GM21576 (cell line): ENCODE measurements around the gene UVRAG.
"Not testable (repeated sequence)": the region's sequence is repeated elsewhere in the genome, so short reads cannot be mapped to it uniquely, and the experiment has no call there.

Experiments used
- ATAC-seq: cut with Tn5 transposase; IDR thresholded peaks from one replicate; pipeline ENCODE4 v1.9.1; 2021; ENCODE audit warnings: mild to moderate bottlenecking, moderate library complexity; ENCODE audit not compliant: unreplicated experiment

UVRAG gene

DNA sequence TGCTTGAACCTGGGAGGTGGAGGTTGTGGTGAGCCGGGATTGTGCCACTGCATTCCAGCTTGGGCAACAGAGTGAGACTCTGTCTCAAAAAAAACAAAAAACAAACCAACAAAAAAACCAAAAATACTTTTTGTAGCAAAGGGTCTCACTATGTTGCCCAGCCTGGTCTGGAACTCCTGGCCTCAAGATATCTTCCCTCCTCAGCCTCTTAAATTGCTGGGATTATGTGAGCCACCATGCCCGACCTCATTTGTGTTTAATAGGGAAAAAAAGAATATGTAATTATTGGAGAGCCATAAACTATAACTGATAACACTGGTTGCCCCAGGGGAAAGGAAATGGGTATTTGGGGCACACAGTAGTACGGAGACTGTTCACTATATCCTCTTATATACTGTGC lies 19.7 kb downstream of the UVRAG start:
- no peak for ATAC-seq

GRCh38 chr11:75836417-75836816 lies 21.4 kb downstream of the UVRAG start:
- no peak for ATAC-seq

DNA sequence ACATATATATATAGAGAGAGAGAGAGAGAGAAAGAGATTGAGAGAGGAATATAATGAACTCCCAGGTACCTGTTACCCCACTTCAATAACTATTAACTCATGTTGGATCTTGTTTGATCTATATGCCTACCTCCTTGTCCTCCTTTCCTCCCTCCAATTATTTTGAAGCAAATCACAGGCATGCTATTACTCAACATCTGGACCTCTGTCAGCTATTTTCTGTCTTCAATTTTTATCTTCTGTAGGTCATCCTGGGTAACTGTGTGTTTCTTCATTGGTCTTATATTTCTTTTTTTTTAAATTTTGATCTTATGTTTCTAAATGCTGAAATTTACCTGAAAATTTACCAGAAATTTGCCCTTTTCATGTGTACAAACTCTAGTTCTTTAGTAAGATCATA lies 24.8 kb downstream of the UVRAG start:
- no peak for ATAC-seq

DNA sequence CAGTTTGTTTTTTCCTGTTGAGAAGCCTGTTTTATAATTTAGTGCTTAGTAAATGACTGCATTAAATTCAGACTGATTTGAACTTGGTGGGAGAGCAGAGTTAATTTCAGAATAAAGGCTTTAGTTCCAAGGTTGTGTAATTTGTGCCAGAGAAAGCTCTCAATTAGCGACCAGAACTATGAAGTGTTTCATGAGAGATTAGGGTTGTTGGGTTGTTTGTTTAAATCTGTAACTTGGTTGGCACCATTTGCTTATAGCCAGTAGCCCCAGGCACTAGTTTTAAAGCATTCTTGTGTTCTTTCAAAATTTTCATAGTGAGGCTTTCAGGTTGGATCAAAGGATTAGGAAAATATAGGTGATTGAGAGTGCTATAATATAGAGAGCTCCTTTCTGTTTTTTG lies 25.5 kb downstream of the UVRAG start:
- ATAC-seq: no peak

GRCh38 chr11:75841739-75842138 lies 26.7 kb downstream of the UVRAG start:
- ATAC-seq: no peak

DNA sequence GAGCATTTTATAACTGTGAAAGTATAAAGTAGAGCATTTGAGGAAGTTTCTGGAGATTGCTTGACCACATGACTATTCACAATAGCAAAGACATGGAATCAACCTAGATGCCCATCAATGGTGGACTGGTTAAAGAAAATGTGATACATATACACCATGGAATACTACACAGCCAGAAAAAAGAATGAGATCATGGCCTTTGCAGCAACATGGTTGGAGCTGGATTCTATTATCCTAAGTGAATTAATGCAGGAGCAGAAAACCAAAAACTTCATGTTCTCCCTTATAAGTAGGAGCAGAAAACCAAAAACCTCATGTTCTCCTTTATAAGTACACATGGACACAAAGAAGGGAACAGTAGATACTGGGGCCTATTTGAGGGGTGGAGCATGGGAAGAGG lies 30.3 kb downstream of the UVRAG start:
- ATAC-seq: no peak

GRCh38 chr11:75849894-75850293 lies 34.9 kb downstream of the UVRAG start:
- ATAC-seq: no peak

DNA sequence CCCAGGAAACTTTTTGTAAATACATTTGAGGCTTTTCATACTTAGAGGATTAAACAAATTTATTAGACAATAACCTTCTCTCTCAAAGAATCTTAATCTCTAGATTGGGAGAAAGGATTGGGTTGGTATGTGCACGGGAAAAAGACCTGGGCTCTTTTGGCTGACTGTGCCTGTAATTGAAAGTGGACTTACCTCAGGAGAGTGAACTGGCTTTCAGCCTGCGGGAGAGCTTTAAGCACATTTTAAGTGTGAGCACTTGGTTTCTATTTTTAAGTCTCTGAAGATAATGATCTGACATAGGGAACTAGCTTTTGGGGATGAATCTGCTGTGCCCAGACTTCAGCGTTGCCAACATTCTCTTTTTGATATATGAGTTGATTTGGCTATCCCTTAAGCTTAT lies 35.8 kb downstream of the UVRAG start:
- ATAC-seq: no peak

- no peak for ATAC-seq
Measured at GRCh38 chr11:75851203-75851602, 36.2 kb downstream of the UVRAG start.

DNA sequence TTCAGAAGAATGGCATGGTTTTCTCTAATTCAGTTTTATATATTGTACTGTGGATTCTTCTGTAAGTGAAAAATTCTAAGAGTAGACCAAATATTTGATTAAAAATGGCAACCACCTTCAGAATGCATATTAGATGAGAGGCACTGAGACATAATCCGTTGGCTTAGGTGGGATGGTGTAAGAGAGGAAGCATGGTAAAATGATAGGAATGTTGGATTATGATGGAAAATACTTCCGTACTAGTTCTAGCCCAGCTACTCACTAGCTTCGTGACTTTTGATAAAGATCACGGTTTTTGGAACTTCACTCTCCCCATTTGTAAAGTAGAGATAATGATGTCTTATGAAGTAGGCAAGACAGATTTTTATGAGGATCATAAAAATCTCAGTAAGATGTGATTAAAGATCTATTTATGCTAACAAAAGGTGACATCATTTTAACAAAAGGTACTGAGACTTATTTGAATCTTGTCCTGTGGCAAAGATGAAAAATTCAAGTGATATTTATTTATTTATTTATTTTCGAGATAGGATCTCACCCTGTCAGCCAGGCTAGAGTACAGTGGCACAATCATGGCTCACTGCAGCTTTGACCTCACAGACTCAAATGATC lies 37.5 kb downstream of the UVRAG start:
- no peak for ATAC-seq

DNA sequence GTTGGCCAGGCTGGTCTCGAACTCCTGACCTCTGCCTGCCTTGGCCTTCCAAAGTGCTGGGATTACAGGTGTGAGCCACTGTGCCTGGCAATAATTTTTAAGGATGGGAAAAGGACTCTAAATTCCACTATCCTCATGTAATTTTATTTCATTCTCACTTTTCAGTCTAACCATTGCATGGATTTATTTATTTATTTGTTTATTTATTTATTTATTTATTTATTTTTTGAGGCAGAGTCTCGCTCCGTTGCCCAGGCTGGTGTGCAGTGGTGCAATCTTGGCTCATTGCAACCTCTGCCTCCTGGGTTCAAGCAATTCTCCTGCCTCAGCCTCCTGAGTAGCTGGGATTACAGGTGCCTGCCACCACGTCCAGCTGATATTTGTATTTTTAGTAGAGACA lies 38.6 kb downstream of the UVRAG start:
- ATAC-seq: not testable (repeated sequence)

DNA sequence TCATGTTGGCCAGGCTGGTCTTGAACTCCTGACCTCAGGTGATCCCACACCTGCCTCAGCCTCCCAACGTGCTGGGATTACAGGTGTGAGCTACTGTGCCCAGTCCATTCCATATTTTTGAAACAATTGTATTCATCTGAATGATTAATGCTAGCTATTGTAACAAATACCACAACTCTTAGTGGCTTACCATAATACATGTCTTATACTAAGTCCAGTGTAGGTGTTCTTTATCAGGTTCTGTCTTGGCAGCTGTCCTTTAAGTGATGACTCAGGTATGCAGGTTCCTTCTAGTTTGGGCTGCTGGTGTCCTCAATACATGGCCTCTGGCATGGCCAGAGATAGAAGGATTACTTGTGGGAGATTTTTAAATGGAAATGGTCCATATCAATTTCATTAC lies 39.0 kb downstream of the UVRAG start:
- no peak for ATAC-seq

GRCh38 chr11:75855206-75855605 lies 40.2 kb downstream of the UVRAG start:
- no peak for ATAC-seq

GRCh38 chr11:75856912-75857311 lies 41.9 kb downstream of the UVRAG start:
- ATAC-seq: no peak

- ATAC-seq: no peak
Measured at GRCh38 chr11:75858042-75858441, 43.0 kb downstream of the UVRAG start.

GRCh38 chr11:75858613-75859012 lies 43.6 kb downstream of the UVRAG start:
- ATAC-seq: no peak

DNA sequence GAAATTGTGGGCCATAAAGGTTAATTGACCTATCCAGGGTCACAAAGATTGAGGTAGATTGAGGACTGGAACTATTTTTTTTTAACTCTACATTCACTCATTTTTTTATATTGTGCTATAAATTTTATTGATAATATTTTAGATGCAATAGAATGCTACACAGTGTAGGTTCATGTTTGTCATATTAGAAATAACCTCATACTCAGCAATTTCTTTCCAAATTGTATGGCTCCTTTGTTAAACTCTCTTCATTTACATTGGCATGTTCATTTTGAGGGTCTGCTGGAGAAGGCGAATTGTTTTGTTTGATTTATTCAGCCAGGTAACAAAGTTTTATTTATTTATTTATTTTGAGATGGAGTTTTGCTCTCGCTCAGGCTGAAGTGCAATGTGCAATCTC lies 44.6 kb downstream of the UVRAG start:
- no peak for ATAC-seq

DNA sequence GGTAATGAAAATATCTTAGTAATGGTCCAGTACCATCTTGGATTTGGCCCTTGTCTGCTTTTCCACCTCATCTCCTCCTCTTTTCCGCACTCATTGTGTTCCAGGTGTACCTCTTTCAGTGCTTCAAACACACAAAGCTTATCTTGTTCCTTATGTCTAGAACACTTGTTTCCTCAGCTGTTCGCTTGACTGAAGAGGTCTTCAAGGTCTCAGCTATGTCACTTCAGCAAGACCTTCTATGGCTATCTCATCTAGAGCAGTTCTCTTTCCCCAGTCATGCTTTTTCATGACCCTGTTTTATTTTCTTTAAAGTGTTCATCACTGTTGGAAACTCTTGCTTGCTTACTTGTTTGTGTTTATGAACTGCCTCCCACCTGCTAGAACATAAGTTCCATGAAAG lies 47.4 kb downstream of the UVRAG start:
- ATAC-seq: no peak

DNA sequence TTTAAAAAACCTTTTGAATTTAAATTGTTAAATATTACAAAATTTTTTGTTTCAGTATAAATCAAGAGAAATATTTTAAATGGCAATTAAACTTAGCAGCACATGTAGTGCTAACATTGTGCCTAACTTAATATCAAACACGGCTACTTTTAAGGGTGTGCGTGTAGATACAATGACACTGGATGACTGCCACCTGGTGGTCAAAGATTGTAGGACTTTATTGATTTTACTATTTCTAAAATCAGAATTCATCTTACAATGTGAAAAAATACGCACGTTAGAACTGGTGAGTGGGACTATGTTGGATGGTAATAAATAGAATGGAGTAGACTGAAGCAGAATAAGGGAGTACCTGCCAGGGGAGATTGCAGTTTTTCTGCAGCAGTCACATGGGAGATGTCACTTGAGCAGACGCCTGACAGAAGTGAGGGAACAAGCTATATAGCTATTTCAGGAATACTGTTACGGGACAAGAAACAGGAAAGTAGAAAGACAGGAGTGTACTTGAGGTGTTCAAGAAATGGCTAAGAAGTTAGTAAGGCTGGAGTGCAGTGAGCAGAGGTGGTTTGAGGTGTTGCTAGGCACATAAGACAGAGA lies 52.9 kb downstream of the UVRAG start:
- no peak for ATAC-seq

- no peak for ATAC-seq
Measured at GRCh38 chr11:75868990-75869389, 54.0 kb downstream of the UVRAG start.

DNA sequence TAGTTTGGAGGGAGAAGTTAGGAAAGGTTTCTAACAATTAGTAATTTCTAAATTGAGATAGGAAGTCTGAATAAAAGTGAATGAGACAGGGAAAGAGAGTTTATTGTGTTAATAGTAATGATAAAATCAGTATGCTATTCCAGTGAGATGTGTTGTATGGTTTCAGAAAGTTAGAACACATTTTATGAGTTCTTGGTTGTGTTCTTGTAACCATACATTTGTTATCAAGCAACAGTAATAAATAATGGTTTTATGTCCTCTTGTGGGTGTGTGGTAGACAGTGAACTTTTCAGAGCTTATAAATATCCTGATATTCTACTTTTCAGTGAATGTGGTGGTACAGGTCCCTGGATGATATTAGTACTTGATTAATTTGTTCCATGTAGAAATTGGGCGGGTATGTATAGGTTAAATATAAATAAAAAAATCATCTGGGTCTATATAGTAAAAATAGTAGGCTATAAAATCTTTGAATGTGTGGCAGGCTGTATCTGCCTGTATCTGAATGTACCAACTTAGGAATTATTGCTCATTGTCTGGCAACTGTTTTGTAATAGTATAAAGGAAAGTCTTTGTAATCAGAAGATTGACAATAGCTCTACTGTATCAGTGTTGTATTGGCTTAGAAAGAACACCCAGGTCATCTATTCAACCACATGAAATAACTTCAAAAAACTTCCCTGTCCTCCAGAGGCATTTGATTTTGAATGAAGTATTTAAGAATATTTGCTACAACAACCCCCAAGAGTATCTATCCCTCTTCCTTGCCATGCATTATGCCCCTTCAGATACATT lies 54.8 kb downstream of the UVRAG start:
- no peak for ATAC-seq

DNA sequence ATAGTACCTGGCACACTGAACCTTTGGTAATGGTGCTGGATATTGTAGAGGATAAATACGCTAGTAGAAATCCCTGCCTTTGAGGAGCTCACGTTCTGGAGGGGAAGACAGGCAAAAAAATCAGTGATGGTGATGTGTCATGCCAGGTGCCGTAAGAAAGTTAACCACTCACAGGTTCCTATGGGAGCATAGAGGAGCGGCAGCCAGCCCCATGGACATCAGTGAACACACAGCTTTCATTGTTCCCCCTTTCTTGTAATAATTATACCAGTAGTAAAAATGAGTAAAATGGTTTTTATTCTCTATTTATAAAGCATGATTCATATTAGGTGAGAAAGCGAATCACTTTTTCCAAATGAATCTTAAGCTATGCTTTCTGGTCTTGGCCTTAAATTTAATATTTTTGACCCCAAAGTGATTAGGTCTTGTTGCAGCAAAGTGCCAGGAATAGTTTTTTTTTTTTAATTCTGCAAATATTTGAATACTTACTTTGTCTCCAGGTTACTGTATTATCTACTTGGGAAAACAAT lies 57.9 kb downstream of the UVRAG start:
- ATAC-seq: no peak
